SH-SY5Y (cell line): ENCODE results near the gene APOBEC4.

ENCODE experiments used
- GATA2 ChIP-seq: IDR thresholded peaks from 2 replicates; pipeline ENCODE4 v1.6.1; 2011; ENCODE audit warnings: mild to moderate bottlenecking, low read depth, low read length
- GATA3 ChIP-seq: IDR thresholded peaks from 2 replicates; pipeline ENCODE4 v1.6.1; 2011; ENCODE audit warnings: low read depth, mild to moderate bottlenecking, low read length, moderate library complexity

DNA sequence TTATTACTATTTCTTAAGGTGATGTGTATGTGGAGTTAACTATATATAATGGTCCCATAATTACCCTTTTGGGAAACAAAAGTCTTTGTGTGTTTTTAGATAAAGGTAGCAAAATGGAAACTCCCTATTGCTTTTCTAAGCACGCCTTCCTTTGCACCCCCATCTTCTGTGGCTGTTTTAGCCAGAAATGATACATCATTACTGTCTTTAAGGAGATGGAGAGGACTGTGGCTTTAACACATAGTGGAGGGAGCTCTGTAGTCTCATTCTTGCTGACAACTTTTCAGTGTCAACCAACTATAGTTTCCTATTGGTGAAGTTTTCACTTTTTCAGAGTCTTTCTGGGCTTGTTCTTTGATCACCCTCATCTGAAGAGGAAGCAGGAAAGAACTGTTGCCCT, 1.0 kb downstream of the APOBEC4 start:
- TF ChIP-seq GATA2 (no peak), GATA3 (no peak)
